HG02938 (cell line): ENCODE results near the gene SLC12A2.

ENCODE experiments used
- ATAC-seq: cut with Tn5 transposase; IDR thresholded peaks from one replicate; pipeline ENCODE4 v1.9.1; 2021; ENCODE audit warnings: mild to moderate bottlenecking, moderate library complexity; ENCODE audit not compliant: unreplicated experiment

Gene SLC12A2

DNA sequence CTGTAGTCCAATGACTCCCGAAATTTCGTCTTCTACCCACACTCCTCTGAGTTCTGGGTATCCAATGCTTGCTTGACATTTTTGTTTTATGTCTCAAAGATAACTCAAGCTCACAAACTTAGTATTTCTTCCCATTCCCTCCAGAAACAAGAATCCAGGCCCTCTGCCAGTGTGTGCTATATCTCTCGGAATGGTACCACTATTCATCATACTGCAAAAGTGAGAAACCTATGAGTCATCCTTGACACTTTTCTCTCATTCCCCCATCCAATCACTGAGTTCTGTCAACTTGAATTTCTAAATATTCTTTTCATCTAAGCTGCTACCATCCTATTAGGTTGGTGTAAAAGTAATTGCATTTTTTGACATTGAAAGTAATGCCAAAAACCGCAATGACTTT is 9.8 kb downstream of the SLC12A2 start:
- no peak for ATAC-seq

DNA sequence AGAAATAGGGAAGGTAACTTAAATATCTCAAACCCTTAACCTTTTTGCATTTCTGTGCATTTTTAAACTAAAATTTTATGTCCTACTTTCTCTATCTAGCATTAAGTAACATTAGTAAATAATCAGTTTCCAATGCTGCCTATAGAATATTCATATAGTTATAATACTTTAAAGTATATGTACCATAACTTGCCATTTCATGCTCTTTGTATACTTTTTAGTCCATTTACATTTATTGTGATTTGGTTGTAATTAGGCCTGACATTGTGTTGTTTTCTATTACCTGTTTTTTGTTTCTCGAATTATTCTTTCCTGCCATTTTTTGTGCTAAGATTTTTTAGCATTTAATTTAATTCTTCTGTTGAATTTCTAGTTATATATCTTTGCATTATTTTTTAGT is 13.7 kb downstream of the SLC12A2 start:
- ATAC-seq = no peak

DNA sequence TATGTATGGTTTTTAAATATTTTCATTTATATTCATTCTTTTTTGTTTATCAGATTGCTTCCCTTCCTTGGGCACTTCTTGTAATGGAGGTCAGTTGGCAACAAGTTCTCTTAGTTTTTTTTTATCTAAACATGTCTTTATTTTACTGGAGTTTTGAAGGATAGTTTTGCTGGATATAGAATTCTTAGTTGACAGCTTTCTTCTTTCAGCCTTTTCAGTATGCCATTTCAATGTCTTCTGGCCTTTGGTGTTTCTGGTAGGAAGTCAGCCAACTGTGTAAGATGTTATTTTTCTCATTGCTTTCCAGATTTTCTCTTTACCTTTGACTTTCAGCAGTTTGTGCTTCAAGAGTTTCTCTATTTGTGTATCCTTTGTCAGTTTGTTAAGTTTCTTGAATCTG is 14.2 kb downstream of the SLC12A2 start:
- no peak for ATAC-seq

DNA sequence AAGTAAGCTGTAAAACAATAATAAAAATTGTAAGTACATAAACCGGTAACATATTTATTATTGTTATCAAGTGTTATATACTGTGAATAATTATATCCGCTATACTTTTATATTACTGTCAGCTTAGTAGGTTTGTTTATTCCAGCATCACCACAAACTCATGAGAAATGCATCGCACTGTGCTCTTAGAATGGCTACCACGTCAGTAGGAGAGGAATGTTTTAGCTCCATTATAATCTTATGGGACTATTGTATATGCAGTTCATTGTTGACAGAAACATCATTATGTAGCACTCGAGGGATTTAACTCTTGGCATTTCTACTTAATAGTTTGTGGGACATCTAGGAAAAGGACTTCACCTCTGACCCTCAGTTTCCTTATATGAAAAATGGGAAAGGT is 16.4 kb downstream of the SLC12A2 start:
- ATAC-seq = no peak

DNA sequence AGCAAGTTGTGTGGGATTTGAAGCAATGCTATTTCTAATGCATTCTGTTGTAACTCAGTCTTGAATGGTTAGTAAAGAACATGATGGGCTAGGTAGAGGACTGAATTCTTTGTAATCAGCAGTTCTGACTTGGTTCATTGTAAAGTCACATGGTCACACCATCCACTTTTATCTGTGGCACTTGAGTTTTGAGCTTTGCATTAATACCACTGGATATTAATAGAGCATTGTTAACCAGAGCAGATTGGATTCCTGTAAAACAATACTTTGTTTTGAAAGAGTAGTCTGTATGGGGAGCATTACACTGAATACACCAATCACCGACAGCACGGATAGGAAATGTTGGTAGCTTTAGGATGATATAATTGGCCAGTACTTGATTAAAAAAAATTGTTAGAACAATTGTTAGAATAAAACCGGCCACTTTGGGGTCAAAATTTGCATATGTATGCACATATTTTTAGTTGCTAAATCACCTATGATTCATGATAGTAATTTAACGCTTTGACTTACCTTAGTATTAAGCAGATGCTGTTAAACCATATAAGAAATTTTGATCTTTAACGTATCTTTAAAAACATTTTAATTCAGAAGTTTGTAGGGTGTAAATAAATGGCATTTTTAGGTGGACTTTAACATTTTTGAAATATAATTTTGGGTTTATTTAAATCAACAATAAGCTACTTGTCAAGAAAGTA is 17.4 kb downstream of the SLC12A2 start:
- ATAC-seq = no peak

DNA sequence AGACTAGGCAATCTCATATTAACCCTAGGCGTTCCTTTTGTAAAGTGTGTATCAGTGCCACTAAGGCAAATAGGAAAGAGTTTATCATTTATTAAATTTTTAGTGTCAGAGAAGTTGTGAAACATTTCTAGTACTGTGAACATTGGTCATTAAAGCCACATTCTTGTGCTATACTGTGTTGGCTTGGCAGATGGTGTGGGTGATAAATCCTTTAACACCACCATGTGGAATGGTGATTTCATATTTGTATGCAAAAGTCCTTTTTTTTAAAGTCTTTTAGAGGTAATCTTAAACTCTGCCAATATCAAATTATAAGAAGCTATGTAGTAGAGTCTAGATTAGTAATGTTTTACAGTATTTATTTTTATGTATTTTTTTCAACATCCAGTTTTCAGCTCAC is 18.1 kb downstream of the SLC12A2 start:
- ATAC-seq = no peak

DNA sequence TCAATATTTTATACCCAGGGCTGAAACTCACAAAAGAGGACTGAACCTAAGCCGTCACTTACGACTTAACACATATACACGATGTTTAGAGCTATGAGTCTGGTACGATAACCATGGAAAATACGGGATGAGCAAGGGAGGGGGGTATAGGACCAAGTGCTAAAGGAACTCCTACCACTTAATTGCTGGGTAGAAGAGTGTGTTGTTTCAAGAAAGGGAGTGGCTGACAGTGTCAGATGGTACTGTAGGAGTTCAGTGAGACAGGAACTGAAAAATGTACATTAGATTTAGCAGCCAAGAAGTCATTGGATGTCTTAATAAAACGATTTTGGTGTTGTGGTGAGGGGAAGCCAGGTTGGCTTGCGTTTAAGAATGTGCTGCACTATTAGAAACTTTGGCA is 21.6 kb downstream of the SLC12A2 start:
- ATAC-seq = no peak

DNA sequence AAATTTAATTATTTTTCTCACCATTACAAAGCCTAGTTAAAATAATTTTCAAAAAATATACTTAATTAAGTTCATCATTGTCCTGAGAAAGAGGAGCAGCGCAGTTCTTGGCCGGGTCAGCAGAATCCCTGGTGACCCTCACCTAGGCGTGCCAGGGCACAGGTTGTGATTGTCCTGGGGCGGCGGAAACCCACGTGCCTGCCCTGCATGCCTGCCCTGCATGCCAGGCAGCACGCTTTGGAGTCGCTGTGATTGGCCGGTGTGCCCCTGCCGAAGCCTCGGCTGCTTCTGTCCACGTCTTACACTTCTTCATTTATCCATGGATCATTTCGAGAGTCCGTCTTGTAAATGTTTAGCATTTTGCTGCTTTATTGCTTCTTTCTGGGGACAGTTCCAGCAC is 25.6 kb downstream of the SLC12A2 start:
- ATAC-seq = no peak

DNA sequence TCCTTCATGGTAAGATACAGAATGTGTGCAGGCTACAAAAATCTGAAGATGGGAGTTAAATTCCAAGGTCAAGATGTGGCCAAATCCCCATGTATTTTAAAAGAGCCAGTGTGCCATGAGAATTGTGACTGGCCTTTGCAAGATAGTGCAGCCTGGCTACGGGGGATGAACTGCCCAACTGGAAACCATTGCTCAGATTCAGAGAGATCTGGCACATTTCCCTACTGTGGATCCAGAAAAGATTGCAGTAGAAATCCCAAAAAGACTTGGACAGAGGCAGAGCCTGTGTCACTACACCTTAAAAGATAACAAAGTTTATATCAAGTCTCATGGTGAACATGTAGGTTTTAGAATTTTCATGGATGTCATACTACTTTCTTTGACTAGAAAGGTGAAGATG is 26.2 kb downstream of the SLC12A2 start:
- ATAC-seq = no peak

DNA sequence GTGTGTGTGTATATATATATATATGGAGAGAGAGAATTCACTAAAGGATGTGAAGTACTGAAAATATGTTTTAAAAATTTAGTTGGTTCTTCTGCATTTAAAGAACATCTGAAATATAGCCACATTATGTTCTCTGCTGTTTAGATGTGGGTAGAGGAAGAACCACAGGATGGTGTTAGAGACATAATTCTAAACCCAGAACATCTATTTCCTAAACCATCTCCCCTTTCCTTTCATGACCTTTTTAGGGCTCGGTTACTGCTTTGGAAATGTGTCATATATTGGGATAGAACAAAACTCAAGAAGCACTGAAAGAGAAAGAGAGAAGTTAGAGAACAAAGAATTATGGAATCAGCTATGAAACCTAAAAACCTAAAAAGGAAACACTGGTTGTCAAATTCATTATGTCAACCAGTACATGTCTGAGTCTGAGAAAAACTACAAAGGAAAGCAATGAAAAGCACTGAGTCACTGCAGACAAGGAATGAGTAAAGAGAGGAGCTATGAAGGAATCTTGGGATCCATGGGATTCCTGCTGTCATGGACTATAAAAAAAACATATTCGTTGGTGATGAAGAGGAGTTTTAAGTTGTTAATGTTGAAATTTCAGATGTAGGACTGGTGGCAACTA is 28.4 kb downstream of the SLC12A2 start:
- no peak for ATAC-seq

DNA sequence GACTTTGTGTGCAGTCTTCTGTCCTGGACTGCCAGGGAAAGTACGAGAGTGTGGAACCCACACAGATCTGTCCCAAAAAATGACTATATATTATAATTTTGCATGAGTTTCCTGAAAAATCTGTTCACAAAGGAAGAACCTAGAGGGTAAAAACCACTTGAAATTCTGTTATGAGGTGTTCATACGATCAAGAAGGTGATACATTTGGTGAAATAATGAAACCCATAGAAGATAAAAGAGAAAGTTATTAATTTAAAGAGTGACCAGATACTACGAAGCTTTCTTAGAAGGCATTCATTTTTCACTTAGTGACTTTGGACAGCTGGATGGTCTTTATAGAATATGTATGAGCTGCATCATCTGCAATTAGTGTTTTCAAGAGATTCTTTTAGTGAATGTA is 32.9 kb downstream of the SLC12A2 start:
- ATAC-seq = no peak

DNA sequence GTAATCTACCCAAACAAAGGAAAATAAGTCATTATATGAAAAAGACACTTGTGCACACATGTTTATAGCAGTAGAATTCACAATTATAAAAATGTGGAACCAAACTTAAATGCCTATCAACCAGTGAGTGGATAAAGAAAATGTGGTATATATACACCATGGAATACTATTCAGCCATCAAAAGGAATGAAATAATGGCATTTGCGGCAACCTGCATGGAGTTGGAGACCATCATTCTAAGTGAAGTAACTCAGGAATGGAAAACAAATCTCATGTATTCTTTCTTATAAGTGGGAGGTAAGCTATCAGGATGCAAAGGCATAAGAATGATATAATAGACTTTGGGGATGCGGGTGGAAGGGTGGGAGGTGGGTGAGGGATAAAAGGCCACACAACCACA is 34.6 kb downstream of the SLC12A2 start:
- no peak for ATAC-seq

DNA sequence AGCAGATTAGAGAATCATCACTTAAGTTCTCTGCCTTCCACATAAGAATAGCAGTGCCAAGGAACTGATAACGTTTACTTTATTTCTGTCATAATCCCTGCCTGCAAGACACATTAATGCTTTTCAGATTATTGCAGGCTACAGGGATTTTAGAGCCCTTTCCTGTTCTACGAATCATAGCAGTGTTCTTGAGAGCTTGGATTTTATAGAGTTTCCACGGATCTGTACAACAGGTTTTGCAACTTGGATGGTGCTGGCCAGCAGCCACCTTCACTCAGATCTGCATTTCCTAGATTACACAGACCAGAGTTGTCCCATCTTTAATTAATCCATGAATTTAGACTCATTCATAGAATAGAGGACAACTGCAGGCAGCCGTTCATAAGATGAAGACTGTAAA is 38.1 kb downstream of the SLC12A2 start:
- ATAC-seq = no peak

DNA sequence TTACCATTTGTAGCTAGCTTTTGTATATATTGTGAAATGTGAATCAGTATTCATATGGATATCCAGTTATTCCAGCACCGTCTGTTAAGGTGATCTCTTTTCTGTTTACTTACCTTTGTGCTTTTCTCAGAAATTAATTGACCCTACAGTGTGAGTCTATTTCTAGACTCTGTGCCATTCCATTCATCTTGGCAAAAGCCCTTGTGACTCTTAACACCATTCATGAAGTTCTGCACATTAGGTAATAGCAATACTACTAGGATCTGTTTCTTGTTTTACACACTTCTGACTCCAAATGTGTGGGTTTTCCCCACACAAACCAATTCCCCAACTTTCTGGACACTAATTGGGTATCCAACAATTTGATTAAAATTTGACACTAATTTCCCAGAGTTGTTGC is 40.4 kb downstream of the SLC12A2 start:
- no peak for ATAC-seq

DNA sequence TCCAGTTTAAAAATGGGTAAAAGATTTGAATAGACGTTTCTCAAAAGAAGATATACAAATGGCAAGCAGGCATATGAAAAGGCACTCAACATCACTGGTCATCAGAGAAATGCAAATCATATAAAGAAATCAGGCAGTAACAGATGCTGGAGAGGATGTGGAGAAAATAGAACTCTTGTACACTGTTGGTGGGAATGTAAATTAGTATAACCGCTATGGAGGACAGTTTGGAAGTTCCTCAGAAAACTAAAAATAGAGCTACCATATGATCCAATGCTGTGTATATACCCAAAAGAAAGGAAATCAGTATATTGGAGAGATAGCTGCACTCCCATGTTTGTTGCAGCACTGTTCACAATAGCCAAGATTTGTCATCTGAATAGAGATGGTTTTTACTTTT is 42.7 kb downstream of the SLC12A2 start:
- no peak for ATAC-seq

DNA sequence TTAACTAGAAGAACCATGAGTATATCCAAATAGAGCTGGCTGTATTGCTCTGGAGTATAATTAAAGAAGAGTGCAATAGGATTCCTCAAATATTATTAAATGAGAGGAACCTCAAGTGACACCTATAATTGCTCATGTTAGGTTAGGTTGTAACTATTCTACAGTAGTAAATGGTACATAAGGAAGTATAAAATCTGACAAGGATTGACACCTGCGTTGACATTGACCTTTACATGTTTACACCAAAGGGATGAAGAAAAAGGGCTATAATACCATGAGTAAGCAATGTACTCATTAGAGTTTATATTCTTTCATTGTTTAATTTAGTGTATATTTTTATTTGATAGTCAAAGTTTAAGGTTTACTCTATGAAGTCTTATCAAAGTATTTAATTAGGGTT is 48.9 kb downstream of the SLC12A2 start:
- no peak for ATAC-seq

DNA sequence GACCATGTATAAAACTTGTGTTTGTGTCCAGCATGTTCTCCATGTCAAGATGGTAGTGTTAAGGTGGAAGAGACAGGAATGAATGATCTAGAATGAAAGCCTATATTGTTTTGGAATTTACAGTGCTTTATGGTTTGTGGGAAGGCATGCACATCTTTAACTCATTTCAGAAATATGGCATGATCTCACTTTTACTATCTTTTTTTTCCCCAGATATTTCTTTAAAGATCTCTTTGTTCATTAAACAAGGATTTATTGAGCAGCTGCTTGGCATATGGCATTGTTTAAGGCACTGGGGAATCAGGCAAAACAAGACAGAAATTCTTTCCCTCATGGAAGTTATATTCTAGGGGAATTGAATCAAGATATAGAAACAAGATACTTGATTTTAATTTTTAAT is 51.7 kb downstream of the SLC12A2 start:
- ATAC-seq = no peak

DNA sequence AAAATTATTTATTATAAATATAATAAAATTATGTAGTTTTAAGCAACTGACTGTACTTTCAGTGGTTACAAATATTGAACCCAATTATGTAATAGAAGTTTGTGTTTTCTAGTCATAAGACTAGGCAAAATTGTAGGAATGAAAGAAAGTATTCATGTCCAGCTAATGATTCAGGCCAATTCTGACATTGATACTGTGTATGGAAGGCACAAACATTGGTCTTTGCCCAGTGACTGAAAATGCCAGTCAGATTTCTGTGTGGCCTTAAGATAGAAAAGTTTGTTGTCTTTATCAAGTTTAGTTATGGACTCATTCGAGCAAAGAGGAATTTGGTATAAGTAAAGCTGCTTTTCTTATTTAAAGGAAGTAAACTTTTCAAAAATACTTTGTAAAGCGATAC is 60.3 kb downstream of the SLC12A2 start:
- ATAC-seq = no peak

DNA sequence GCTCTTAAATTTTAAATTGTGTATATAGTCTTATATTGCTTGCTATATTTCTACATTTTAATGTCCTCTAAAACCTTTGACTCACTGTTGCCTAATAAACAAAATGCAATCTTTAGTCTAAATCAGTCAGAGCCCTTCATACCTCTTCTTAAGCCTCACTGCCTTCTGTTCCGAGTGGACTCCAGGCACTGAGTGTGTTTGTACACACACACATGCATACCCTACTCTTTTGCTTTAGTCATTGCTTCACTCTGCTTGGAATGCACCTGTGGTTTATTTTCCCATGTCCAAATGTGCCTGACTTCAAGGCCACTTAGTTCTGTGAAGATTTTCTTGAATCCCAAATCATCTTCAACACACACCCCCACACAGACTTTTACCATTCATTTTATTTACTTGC is 60.9 kb downstream of the SLC12A2 start:
- ATAC-seq = no peak

DNA sequence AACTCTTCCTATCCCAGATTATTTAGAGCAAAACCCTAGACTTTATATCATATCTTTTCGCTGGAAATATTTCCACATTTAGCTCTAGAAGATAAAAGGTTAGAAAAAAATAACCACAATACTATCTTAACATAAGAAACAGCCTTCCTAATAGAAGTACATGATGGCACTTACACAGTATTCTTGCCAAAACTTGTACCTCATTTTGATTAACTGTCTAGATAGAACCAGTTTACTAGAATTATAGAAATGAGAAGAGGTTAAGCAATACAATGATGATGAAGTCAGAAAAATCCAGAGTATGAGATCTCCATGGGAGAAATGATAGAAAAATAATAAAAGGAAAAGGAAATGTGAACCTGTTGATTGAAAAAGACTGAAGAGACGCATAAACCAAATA is 63.1 kb downstream of the SLC12A2 start:
- ATAC-seq = no peak

DNA sequence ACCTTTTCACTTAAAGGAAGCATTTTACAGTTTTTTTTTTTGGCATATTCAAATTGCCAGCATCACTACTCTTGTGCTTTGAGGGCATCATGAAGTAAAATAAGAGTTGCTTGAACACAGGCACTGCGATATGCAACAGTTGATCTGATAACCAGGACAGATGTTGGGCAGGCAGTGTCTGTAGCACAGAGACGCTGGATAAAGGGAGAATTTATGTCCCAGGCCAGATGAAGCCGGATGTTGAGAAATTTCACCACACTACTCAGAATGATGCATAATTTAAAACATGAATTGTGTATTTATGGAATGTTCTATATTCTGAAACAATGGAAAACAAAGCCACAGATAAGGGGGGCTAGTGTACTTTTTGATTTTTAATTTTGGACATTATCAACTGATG is 71.4 kb downstream of the SLC12A2 start:
- ATAC-seq = no peak

DNA sequence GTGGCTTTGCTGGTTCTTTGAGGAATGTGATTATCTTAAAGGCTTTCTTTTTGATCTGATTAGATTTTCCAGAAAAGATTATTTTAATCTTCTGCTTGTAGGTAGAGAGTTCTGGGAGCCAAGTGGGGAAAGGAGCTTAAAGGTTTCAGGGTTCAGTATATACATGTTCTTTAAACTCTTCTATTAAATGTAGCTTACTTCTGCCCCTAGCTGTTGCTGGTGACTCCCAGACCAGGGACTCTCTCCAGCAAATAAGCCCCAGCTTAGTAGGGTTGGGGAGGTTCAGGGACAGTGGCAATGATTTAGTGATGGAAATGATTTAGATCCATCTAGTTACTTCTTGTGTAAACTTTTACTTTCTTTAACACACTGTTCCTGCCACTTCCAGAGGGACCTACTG is 72.2 kb downstream of the SLC12A2 start:
- no peak for ATAC-seq

DNA sequence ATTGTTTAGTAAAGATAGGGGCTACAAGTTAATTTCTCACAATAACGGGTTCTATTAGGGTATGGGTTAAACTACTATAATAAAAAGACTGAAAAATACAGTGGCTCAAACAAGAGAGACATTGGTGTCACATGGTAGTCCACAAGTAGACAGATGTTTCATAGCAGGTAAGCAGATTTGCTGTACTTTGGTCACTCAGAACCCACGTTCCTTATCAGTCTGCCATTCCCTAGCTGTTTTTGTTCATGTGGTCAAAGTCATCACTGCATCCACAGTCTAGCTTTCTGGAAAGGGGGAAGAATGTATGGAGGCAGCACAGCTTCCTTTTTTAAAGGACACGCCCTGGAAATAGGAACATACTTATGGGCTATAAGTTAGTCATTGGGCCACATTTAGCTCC is 73.0 kb downstream of the SLC12A2 start:
- ATAC-seq = no peak
